ENCODE data around the gene BTNL8.

Gene BTNL8

DNA sequence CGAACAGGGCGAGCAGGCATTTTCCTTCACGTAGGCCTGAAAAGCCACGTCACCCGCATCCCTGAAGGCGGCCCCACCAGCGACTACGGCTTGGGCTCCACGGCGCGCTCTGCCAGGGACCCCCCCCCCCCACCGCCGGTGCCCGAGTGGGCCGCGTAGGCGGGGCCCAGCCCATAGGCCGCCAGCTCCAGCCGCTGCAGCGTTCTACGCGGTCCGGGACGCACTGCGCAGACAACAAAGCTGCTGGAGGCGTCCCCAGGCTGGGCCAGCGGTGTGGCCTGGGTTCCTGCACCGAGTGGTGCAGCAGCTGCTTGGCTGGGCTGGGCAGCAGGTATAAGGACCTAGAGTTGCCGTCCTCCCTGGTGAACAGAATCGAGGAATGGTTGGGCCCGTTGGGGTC, 71.4 kb downstream of the BTNL8 start:
- no peak for FAIRE-seq

DNA sequence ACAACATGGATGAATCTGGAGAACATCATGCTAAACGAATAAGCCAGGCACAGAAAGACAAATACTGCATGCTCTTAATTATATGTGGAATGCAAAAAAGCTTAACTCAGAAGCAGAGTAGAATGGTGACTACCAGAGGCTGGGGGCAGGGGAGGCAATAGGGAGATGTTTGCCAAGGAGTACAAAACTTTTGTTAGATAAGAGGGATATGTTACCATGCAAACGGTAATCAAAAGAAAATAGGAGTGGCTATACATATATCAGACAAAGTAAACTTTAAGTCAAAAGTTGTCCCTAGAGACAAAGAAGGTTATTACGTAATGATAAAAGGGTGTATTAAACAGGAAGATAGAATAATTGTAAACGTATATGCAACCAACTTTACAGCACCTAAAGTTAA, 71.9 kb downstream of the BTNL8 start:
- no peak for FAIRE-seq

DNA sequence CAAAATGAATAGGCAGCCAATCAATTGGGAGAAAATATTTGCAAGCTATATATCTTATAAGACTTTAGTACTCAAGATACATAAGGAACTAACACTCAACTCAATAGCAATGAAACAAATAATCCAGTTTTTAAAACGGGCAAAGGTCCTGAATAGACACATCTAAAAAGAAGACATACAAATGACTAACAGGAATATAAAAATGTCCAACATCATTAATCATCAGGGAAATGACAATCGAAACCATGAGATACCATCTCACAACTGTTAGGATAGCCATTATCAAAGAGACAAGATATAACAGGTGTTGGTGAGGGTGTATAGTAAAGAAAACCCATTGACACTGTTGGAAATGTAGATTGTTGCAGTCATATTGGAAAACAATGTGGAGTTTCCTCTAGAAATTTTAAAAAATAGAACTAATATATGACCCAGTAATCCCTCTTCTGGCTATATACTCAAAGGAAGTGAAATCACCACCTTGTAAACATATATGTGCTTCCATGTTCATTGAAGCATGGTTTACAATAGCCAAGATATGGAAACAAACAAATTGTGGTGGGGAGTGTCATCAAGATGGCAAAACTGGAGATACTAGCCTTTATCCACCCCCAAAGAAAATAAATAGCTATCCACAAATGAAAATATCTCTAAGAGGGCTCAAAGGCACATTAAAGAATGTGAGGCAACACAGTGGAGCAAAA, 75.8 kb downstream of the BTNL8 start:
- FAIRE-seq, result no peak

DNA sequence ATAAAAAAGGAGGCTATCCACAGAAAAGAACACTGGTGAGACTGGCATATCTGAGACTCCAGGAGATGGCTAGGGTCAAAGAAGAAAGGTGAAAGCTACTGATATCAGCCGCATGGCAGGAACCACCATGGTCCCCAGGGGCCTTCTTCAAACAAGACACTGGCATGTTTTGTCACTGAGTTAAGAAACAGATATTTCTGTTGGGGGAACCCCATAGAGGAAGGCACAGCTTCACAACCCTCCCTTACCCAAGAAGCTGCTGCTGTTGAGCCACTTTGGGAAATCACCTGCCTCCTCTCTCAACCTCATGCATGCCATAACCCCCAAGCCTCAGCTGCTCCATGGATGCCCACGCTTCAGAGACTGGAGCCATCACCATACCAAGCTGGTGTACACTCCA, 76.4 kb downstream of the BTNL8 start:
- FAIRE-seq, result no peak

DNA sequence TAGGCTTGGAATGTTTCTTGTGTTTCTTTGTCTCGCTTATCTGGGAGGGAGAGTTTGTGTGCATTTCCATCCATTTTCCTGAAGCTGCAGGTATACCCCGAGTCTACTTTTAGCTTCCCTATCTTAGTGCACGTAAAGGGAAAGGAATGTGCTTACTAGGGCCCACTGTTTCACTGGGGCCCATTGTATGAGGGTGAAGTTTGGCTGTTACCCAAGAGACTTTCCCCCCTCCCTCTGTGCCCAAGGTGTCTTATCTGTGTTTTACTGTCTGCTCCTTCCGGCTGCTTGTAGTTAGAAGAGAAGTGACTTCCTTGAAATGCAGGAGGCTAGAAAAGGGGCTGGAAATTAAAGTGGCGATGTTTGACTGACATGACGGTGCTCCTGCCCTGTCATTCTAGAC, 77.6 kb downstream of the BTNL8 start:
- no peak for FAIRE-seq

DNA sequence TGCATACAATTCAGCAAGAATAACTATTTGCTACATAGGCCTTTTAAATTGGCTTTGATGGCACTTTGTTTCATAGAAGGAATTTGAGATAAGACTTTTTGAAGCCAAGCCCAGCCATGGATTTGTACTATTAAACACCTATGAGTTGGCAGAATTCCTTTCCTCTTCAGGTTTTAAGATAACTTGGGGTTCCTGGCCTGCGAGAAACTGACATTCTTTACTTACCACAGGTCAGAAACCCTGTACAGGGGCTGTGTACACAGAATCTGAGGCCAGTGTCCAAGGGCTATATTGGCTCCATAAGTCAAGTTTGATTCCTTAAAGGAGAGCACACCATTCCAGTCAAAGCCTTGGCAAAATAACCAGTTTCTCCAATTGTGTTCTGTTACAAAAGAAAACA, 78.9 kb downstream of the BTNL8 start:
- no peak for FAIRE-seq

DNA sequence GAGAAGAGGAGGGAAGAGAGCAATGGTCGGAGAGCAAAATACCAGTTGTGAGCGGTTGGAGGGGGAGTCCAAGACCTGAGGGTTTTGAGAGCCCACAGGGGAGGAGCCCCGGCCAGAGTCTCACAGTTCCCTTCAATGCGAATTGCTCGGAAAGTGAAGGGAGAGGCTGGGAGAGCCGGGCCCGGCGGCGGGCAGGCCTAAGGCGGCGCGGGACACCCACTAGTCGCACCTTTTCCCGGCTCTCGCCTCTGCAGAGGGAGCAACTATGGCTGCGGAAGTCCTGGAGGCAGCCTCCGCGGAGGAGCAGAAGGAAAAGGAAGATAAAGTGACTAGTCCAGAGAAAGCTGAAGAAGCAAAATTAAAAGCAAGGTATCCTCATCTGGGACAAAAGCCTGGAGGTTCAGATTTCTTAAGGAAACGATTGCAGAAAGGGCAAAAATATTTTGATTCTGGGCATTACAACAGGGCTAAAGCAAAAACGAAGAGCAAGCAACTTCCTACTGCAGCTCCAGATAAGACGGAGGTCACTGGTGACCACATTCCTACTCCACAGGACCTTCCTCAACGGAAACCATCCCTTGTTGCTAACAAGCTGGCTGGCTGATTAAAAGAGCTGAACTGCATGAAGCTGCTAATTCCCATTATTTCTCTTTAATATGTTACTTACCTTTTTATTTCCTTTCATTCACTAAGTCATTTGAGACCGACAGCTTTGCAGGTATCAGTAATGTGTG, 83.2 kb downstream of the BTNL8 start:
- no peak for FAIRE-seq

DNA sequence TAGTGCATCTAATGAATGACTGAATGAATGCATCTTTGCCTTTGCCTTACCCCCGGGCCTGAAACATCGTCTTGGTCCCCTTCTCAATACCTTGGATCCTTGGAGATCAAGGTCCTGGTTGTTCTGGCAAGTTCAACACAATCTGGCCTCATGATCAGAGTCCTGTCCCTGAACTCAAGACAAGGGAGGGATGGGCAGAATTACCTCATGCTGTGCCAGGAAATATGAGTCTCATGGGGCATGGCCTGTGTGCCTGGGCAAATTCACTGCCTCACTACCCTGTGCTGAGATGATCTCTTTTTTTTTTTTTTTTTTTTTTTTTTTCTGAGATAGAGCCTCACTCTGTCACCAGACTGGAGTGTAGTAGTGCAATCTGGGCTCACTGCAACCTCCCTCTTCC, 89.1 kb downstream of the BTNL8 start:
- no peak for FAIRE-seq

DNA sequence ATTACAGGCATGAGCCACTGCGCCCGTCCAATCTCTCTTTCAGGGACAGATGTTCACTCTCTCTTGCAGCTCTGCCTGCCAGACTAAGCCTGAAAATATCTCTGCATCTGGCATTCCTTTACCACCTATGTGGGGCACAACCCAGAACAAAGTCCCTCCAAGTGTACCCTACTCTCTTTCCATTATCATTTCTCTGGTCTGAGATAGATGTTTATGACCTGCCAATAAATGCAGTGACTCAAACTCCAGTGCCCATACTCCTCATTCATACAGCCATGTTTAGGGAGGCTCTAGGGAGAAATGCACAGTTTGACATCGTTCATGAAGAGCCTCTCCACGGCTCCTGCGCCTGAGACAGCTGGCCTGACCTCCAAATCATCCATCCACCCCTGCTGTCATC, 89.6 kb downstream of the BTNL8 start, which contains the start of gene BTNL3:
Gene BTNL3, plus strand, starts transcription at position 255 of the 400 bp plus-strand sequence. CDS start 183 bp downstream, outside the sequence.
- no peak for FAIRE-seq

DNA sequence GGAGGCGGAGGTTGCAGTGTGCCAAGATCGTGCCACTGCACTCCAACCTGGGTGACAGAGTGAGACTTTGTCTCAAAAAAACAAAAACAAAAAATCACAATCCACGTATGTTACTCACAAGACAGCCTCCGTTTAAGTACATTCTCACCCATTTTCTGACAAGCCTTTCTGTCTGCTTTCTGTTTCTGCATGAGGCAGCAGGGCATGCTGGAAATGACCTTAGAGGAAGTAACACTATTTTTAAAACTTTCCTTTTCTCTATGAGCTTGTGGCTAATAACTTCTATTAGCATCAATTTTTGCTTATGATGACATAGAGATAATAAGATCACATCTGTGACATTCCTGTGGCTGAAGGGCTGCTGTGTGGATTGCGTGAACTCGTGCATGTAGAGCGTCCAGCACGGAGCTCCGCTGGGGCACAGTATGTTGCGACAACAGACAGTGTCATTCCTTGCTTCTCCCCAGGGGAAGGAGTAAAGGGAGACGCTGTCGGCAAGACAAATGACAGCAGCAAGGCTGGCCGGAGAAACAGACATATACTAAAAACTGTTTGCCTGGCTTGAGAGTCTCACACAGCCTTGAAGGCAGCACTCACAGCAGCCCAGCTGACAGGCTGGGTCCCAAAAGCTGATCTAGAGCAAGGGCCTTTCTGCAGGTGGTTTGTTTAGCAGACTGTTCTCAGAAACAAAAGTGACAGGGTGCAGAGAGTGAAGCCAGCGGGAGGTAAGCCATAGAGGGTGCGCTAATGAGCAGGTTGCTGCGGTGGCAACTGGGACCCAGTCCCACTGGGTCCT, 91.3 kb downstream of the BTNL8 start:
- no peak for FAIRE-seq

DNA sequence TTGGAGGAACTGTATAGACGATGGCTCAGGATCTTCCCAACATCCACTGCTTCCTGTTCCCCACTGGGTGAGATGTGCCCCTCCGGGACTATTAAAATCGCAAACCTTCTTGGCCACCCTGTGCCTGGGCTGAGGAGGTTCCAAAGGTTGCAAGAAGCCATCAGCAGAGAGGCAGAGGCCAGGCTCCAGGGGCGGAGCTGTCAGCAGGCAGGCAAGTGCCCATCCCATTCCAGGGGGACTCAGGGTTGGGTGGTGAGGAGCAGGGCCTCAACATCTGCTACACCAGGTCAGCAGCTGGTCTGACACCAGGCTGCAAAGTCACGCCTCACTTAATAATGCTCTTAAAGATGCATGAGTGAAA, 91.9 kb downstream of the BTNL8 start:
- FAIRE-seq, result no peak
